GM15510 (cell line): ENCODE measurements around the gene SELENON.

Experiments used
- POLR2A ChIP-seq: IDR thresholded peaks from 3 replicates; pipeline ENCODE4 v1.6.1; 2011; ENCODE audit warnings: borderline replicate concordance; ENCODE audit not compliant: insufficient read length; ENCODE audit errors: extremely low read depth

Gene SELENON

DNA sequence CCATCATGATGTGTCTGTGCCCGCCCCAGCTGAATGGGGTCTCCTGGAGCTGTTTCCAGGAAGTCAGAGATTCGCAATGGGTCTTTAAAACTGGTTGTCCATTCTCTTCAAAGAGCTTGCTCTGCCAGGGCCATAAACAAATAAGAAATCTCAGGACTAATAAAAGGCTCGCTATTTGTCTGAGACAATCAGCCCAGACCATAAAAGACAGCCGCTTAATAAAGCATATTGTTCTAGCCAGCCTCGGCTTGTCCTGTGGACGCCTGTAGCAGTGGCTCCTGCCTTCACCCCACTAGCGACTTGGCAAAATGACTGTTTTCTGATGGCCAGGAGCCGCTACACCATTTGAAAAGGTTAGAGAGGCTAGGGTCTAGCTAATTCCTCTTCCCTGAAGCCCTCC is 20.6 kb upstream of the SELENON start:
- no peak for TF ChIP-seq POLR2A

- no peak for TF ChIP-seq POLR2A
Observed at GRCh38 chr1:25779894-25780293, 20.1 kb upstream of the SELENON start.

- TF ChIP-seq POLR2A: no peak
Observed at GRCh38 chr1:25780318-25781129, 19.5 kb upstream of the SELENON start.

DNA sequence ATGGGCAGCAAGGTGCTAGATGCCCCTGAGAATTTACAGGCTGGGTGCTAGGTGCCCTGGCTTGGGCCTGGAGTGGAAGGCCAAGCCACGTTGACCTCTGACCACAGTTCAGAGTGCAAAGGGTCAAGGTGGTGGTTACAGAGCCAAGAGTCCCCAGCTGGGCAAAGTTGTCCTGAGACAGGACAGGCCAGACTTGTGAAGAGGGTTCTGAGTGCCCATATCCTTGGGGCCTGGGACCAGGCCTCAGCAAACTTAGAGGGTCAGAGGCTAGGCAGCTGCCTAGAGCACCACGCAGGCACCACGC is 18.9 kb upstream of the SELENON start:
- no peak for TF ChIP-seq POLR2A

GRCh38 chr1:25782608-25783201 is 17.3 kb upstream of the SELENON start:
- TF ChIP-seq POLR2A: no peak

DNA sequence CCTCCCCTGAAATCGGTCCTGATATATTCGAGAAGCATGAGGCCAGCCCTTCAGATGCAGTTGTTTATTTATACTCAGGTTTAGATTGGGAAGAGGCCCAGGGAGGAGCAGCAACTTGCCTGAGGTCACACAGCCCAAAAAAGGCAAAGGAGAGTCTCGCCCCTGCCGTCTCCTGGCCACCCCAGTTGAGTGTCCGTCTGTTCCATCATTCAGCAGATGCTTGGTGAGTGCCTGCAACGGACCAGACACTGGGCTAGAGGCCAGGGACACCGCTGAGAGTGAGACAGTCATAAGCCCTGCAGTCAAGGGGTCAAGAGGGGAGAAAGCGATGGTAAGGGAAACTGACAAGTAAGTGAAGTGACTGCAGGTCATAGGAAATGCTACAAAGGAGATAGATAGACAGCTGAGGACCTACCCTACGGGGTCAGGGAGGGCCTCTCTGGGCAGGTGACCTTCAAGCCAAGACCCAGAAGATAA is 15.4 kb upstream of the SELENON start:
- TF ChIP-seq POLR2A: no peak

DNA sequence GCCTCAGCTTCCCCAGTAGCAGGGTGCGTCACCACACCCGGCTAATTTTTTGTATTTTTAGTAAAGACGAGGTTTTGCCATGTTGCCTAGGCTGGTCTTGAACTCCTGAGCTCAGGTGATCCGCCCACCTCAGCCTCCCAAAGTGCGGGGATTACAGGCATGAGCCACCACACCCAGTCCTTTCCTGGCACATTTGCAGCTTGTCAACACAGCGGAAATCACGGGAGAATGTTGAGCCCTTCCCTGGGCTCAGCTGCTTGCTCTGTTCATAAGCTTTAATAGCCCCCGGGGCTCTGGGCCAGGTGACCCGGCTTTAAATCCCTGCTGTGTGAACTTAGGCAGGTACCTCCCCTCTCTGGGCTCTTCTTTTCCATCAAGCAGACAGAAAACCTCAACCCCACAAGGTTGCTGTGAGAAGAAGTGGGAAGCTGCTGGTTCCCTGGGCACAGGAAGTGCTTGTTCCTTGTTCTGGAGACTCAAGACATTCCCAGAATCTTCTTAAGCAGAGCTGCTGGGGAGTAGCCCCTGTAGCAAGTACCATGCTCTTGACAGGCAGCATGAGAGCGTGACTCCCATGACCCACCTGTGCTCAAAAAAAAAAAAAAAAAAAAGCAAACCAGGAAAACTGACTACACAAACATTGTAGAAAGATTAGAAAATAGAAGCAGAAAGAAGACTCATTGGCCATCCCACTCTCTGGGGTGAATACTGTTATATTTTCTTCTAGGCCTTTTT is 14.5 kb upstream of the SELENON start:
- no peak for TF ChIP-seq POLR2A

DNA sequence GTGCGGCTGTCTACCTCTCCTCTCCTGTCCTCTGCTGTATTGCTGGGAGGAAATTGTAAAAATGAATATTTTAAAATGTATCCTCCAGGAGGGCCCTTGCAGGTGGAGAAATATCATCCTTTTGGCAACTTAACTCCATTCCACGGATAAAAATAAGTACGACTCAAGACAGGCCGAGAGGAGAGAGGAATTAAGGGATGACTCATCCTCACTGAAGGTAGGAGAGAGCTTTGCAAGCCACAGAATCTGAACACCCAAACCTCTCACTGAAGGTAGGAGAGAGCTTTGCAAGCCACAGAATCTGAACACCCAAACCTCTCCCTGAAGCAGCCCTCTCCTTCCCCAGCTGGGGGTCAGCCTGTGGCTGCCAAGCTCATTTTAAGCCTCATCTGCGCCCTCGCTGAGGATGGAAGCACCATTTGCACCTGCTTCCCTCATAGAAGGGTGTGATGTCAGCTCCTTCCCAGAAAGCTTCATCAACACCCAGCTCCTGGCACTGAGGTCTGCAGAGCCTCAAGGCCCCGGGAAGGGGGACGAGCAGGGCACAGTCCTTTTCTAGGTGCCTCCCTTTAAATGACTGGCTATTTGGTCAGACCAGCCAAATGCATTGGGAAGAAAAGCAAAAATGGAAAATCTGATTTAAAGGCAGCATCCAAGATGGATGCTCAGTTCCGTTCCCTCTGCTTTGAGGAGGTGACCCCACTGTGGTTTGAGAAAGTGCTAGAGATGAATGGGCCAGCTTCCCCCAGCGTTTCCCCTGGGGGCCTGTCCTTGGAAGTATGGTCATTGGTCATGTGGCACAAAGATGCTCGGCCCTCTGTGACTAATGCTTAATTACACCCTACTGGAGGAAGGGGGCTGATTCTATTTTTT is 12.9 kb upstream of the SELENON start:
- TF ChIP-seq POLR2A: no peak

- TF ChIP-seq POLR2A: no peak
Observed at GRCh38 chr1:25787760-25788166, 12.2 kb upstream of the SELENON start.

- no peak for TF ChIP-seq POLR2A
Observed at GRCh38 chr1:25790472-25790871, 9.5 kb upstream of the SELENON start.

- no peak for TF ChIP-seq POLR2A
Observed at GRCh38 chr1:25792115-25792514, 7.9 kb upstream of the SELENON start.

- TF ChIP-seq POLR2A: no peak
Observed at GRCh38 chr1:25793585-25794170, 6.3 kb upstream of the SELENON start.

DNA sequence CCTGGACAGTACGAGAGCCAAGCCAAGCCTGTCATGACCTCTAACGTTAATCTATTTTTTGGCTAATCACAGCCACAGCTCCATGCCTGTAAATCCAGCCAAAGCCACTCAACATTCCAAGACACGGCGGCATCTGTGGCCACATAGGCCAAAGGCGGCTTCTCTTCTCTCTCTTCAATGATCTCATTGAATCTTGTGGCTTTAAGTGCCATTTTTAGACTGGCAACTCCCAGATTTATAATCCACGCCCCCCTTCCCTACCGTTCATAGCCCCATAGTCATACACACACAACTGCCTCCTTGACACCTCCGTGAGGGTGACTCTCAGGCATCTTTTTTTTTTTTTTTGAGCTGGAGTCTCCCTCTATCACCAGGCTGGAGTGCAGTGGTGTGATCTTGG is 5.7 kb upstream of the SELENON start:
- TF ChIP-seq POLR2A: no peak

DNA sequence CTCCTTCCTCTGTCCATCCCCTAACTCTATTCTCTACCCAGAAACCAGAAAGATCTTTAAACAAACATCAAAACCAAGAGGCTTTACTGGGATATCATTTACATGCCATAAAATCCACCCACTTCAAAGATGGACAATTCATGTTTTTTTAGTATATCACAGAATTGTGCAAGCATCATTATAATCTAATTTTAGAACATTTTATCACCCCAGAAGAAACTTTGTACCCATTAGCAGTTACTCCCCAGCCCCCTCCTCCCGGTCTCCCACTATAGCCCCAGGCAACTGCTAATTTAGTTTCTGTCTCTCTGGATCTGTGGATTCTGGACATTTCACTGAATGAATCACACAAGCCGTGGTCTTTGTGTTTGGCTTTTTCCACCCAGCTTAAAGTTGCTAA is 4.8 kb upstream of the SELENON start:
- no peak for TF ChIP-seq POLR2A
